GM18505 (cell line): ENCODE data around the gene COLEC12.

Experiments used
- ATAC-seq: cut with Tn5 transposase; IDR thresholded peaks from one replicate; pipeline ENCODE4 v1.9.1; 2021; ENCODE audit not compliant: unreplicated experiment
- POLR2A ChIP-seq: IDR thresholded peaks from 4 replicates; pipeline ENCODE4 v1.6.1; 2011; ENCODE audit warnings: borderline replicate concordance; ENCODE audit not compliant: insufficient read depth, insufficient read length; ENCODE audit errors: extremely low read depth

The COLEC12 gene

GRCh38 chr18:339200-339599 is 161.3 kb downstream of the COLEC12 start:
- no peak for ATAC-seq
- TF ChIP-seq POLR2A: no peak

- TF ChIP-seq POLR2A: no peak
- no peak for ATAC-seq
These were observed 163.8 kb downstream of the COLEC12 start for GRCh38 chr18:336713-337112.

GRCh38 chr18:335733-336132 is 164.8 kb downstream of the COLEC12 start:
- no peak for ATAC-seq
- TF ChIP-seq POLR2A: no peak

- no peak for TF ChIP-seq POLR2A
- ATAC-seq: no peak
These were observed 165.8 kb downstream of the COLEC12 start for GRCh38 chr18:334575-335132.

GRCh38 chr18:332721-333510 is 167.6 kb downstream of the COLEC12 start:
- no peak for TF ChIP-seq POLR2A
- ATAC-seq: no peak

- no peak for ATAC-seq
- no peak for TF ChIP-seq POLR2A
These were observed 168.5 kb downstream of the COLEC12 start for GRCh38 chr18:332007-332406.

GRCh38 chr18:331221-331821 is 169.2 kb downstream of the COLEC12 start:
- ATAC-seq: no peak
- no peak for TF ChIP-seq POLR2A

GRCh38 chr18:328928-329327 is 171.6 kb downstream of the COLEC12 start:
- ATAC-seq: no peak
- TF ChIP-seq POLR2A: no peak

GRCh38 chr18:326846-327245 is 173.7 kb downstream of the COLEC12 start:
- TF ChIP-seq POLR2A: no peak
- ATAC-seq: no peak

- no peak for ATAC-seq
- no peak for TF ChIP-seq POLR2A
These were observed 177.3 kb downstream of the COLEC12 start for GRCh38 chr18:323253-323622.

GRCh38 chr18:321865-322467 is 178.5 kb downstream of the COLEC12 start:
- ATAC-seq: no peak
- TF ChIP-seq POLR2A: no peak

GRCh38 chr18:320155-320554 is 180.3 kb downstream of the COLEC12 start:
- ATAC-seq: no peak

GRCh38 chr18:319720-320119 is 180.8 kb downstream of the COLEC12 start:
- ATAC-seq: no peak
- TF ChIP-seq POLR2A: no peak

More at GRCh38 chr18:320155-320554, 180.3 kb downstream of the COLEC12 start:
- no peak for TF ChIP-seq POLR2A
